Choroid plexus epithelial cell (primary cell): Measurements from ENCODE around the gene GSTM5.

Experiments used
- DNase-seq: peaks from one replicate; pipeline ENCODE4 v3.0.0-alpha.2; 2010; ENCODE audit warnings: low read depth
- H3K4me3 ChIP-seq: 2 replicates; pipeline ENCODE4 v1.5.1; 2011; ENCODE audit warnings: low read depth, mild to moderate bottlenecking, control low read depth, low read length, moderate library complexity
- CTCF ChIP-seq: conservative IDR thresholded peaks from 2 replicates; pipeline ENCODE4 v1.5.1; 2011; ENCODE audit warnings: low read depth, mild to moderate bottlenecking, control low read depth, inconsistent platforms, low read length, moderate library complexity

Gene GSTM5

GRCh38 chr1:109714661-109715372 lies 2.8 kb downstream of the GSTM5 start:
- H3K4me3 ChIP-seq, result no peak overlapping the region
- DNase-seq, result no peak
- TF ChIP-seq CTCF, result no peak

GRCh38 chr1:109716121-109716520 lies 4.1 kb downstream of the GSTM5 start:
- H3K4me3 ChIP-seq, result no peak overlapping the region
- no peak for DNase-seq
- no peak for TF ChIP-seq CTCF

GRCh38 chr1:109716570-109717090 lies 4.6 kb downstream of the GSTM5 start:
- no peak for TF ChIP-seq CTCF
- no peak for DNase-seq
- no peak overlapping the region for H3K4me3 ChIP-seq

GRCh38 chr1:109717729-109718128 lies 5.7 kb downstream of the GSTM5 start:
- DNase-seq, result no peak
- no peak overlapping the region for H3K4me3 ChIP-seq
- TF ChIP-seq CTCF, result no peak

GRCh38 chr1:109718495-109718894 lies 6.4 kb downstream of the GSTM5 start:
- TF ChIP-seq CTCF, result no peak
- no peak overlapping the region for H3K4me3 ChIP-seq
- DNase-seq, result no peak

GRCh38 chr1:109719337-109719837 lies 7.3 kb downstream of the GSTM5 start:
- no peak overlapping the region for H3K4me3 ChIP-seq
- no peak for TF ChIP-seq CTCF
- peak; percentile 30 for DNase-seq

- TF ChIP-seq CTCF, result no peak
- DNase-seq, result peak; percentile 36
- no peak overlapping the region for H3K4me3 ChIP-seq
These were observed 9.0 kb downstream of the GSTM5 start for GRCh38 chr1:109721042-109721441.
